T47D (cell line): ENCODE data around the gene KLHL26.

ENCODE experiments used
- DNase-seq, 2 experiments: peaks; one replicate each; pipeline versions ENCODE4 v3.0.0 to v3.0.0-alpha.2; 2011 to 2012; ENCODE audit warnings: low read depth in 1 of 2, low spot score in 1 of 2
- JUND ChIP-seq: IDR thresholded peaks from 2 replicates; pipeline ENCODE4 v1.6.1; 2012; ENCODE audit warnings: low read depth
- in situ Hi-C: cut with HindIII; loops from 2 replicates; pipeline ENCODE4 v1.10.0; 2016; ENCODE audit warnings: low sequenced_read_pairs, low pct_unique_long_range_greater_than_20kb

The KLHL26 gene

GRCh38 chr19:18649371-18650020 is 12.7 kb downstream of the KLHL26 start:
- in situ Hi-C loops = no loop called here
- DNase-seq = no peak
- no peak for TF ChIP-seq JUND

DNA sequence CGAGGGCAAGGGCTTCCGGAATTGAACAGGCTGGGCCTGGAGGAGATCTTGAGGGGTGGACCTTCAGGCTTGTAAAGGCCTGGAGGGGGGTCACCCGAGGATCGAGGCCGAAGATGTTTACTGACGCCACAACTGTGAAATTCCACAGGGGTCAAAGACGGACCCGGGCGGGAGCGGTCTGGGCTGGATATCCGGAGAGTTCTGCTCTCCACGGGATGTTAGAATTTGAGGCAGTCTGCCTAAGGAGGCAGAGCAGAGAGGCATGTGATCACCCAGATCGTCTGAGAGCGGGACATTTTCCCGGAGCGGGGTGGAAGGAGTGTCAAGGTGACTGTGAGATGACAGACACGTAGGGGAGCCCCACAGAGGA is 13.2 kb downstream of the KLHL26 start:
- in situ Hi-C loops = no loop called here
- no peak for TF ChIP-seq JUND
- DNase-seq = no peak

- DNase-seq = no peak
- no peak for TF ChIP-seq JUND
- in situ Hi-C loops = no loop called here
Observed at GRCh38 chr19:18650468-18651041, 13.7 kb downstream of the KLHL26 start.

- in situ Hi-C loops = no loop called here
- TF ChIP-seq JUND = no peak
- no peak for DNase-seq
Observed at GRCh38 chr19:18651300-18651699, 14.5 kb downstream of the KLHL26 start.

DNA sequence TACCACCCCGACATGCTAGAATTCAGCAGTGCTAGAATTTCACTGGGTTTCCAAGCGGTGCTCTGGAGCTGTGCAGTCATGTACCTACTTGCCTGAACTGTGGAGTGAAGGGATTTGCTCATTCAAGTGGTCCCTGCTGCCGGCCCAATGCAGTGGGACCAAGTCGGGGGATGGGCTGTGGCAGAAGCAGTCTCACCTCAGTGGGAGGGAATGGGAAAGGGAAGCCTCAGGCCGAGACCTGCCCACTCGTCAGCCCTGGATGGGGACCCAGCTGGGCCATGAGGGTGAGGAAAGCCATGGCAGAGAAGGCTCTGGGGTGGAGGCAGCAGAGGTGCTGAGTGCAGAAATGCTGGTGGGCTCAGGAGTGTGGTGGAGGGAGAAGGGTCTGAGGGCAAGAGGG is 14.9 kb downstream of the KLHL26 start:
- in situ Hi-C loops = no loop called here
- no peak for DNase-seq
- no peak for TF ChIP-seq JUND

- in situ Hi-C loops = no loop called here
- no peak for TF ChIP-seq JUND
Observed at GRCh38 chr19:18653853-18654252, 17.0 kb downstream of the KLHL26 start.

GRCh38 chr19:18654469-18654868 is 17.6 kb downstream of the KLHL26 start:
- no peak for DNase-seq
- in situ Hi-C loops = no loop called here
- TF ChIP-seq JUND = no peak

More at GRCh38 chr19:18653853-18654252, 17.0 kb downstream of the KLHL26 start:
- DNase-seq = no peak

GRCh38 chr19:18655173-18655844 is 18.5 kb downstream of the KLHL26 start:
- in situ Hi-C loops = no loop called here

GRCh38 chr19:18656337-18657086 is 19.7 kb downstream of the KLHL26 start:
- no peak for DNase-seq
- TF ChIP-seq JUND = no peak
- in situ Hi-C loops = no loop called here

More at GRCh38 chr19:18655173-18655844, 18.5 kb downstream of the KLHL26 start:
- no peak for DNase-seq
- no peak for TF ChIP-seq JUND

DNA sequence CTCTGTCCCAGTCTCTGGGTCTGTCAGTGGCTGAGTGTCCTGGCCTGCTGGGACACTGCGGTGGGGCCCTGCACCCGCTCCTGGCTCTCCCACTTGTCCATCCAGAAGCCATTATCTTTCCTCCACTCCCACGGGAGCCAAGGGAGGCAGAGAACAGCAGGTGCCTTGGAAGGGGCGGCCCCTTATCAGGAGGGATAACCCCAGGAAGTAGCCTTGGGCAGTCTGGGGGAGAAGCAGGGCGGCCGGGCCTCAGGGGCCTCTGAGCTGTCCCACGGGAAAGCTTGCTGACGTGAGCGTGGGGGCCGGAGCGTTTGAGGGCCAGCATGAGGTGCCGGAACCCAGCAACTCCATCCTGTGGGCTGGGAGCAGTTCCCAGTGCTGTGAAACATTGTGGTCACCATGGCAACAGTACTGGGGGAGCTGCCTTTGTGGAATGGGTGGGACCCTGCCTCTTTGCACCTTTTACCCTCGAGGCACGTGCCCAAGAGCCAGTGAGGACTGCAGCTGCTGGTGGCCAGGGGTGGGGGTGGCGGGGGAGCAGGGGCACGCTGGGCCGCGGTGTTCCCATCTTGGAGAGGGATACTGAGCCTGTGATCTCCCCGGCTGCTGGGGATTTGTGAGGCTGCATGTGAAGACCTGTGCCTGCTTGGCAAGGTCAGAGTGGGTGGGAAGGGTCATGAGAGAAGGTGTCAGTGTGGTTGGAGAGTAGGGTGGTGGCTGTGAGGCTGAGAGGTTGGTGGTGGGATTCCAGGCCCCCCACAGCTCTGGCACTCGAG is 20.9 kb downstream of the KLHL26 start:
- TF ChIP-seq JUND = no peak
- in situ Hi-C loops = no loop called here
- DNase-seq = no peak

GRCh38 chr19:18658366-18658855 is 21.6 kb downstream of the KLHL26 start:
- TF ChIP-seq JUND = no peak
- in situ Hi-C loops = no loop called here
- DNase-seq = no peak
